Measurements from ENCODE around the gene APBB2.
"Not testable (repeated sequence)": the region's sequence is repeated elsewhere in the genome, so short reads cannot be mapped to it uniquely, and the experiment has no call there.

APBB2 gene

DNA sequence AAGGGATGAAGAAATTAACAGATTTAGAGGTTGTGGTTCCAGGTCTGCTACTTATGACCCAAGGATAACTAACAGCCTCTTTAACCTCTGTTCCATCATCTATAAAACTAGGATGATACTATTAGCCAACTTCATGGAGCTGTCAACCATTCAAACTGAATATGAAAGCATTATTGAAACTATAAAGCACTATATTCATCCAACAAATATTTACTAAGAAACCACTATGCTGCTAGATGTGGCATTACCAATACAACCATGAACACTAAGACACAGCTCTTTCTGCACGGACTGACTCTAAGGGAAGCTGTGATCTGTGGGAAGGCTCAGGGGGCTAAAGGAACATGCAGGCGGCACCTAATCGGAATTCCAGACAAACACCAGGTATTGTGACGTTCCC is 66.0 kb downstream of the APBB2 start:
- TF ChIP-seq, protein P1, sequence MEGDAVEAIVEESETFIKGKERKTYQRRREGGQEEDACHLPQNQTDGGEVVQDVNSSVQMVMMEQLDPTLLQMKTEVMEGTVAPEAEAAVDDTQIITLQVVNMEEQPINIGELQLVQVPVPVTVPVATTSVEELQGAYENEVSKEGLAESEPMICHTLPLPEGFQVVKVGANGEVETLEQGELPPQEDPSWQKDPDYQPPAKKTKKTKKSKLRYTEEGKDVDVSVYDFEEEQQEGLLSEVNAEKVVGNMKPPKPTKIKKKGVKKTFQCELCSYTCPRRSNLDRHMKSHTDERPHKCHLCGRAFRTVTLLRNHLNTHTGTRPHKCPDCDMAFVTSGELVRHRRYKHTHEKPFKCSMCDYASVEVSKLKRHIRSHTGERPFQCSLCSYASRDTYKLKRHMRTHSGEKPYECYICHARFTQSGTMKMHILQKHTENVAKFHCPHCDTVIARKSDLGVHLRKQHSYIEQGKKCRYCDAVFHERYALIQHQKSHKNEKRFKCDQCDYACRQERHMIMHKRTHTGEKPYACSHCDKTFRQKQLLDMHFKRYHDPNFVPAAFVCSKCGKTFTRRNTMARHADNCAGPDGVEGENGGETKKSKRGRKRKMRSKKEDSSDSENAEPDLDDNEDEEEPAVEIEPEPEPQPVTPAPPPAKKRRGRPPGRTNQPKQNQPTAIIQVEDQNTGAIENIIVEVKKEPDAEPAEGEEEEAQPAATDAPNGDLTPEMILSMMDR (IDR thresholded peaks at IDR 0.05; ENCODE audit: extremely low read depth, missing control alignments), result no peak
- DNase-seq (ENCODE audit: low spot score), result no peak

DNA sequence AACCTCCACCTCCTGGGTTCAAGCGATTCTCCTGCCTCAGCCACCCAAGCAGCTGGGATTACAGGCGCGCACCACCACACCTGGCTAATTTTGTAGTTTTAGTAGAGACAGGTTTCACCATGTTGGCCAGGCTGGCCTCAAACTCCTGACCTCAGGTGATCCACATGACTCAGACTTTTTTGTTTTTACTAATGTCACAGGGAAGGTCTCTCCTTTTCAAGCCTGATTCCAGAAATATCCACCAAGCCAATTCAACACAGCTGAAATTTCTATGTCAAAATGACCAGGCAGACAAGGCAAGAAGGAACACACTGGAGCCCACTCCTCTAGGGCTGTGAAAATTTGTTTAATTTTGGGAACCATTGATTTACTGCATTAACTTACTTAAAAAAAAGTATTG is 66.8 kb downstream of the APBB2 start:
- DNase-seq (ENCODE audit: low spot score), result not testable (repeated sequence)

DNA sequence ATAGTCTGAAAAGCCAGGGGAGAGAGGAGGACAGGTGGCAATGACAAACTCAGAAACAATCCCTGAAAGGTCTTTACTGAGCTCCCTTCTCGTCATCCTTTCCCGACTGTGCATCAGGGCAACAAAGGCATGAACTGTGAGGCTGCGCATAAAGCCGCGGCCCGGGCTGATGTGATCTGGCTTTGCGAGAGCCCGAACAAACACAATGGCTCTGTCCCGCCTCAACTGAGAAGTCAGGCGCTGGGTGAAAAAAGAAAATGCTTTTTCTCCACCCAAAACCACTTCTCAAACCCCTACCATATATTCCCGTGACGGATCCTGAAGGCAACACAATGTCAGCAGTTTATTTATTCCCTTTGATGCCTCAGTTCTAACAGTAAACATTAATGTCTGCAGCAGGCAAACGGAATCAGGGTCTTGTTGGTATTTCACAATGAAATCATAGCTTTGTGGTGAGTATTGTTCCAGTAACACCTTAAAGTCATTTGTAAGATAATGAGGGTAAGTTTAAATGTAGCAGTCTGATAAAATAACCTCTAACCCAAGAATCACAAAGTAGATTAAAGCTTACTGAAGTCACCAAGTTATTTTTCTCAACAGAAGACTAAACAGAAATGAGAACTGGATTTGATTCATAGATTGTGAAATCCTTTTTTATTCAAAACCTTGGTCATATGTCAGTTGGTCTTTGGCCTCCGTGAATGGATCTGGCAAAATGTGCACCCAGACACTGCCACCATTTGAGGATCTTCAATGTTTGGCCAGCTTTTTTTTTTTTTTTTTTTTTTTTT is 67.4 kb downstream of the APBB2 start:
- TF ChIP-seq, protein P1 (IDR thresholded peaks at IDR 0.05; ENCODE audit: extremely low read depth, missing control alignments), result no peak
- DNase-seq (ENCODE audit: low spot score), result no peak

DNA sequence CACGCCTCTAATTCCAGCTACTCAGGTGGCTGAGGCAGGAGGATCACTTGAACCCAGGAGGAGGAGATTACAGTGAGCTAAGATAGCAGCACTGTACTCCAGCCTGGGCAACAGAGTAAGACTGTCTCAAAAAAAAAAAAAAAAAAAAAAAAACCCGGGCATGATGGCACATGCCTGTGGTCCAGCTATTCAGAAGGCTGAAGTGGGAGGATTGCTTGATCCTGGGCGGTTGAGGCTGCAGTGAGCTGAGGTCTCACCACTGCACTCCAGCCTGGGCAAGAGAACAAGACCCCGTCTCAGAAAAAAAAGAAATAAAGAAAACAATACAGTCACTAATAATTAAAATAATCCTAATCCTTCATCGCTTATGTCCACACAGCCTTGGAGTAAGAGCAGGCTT is 68.1 kb downstream of the APBB2 start:
- DNase-seq (ENCODE audit: low spot score), result no peak

GRCh38 chr4:41145571-41146078 is 68.7 kb downstream of the APBB2 start:
- TF ChIP-seq, protein P1 (IDR thresholded peaks at IDR 0.05; ENCODE audit: extremely low read depth, missing control alignments), result no peak
- DNase-seq (ENCODE audit: low spot score), result no peak

More for the DNA sequence above, 68.1 kb downstream of the APBB2 start:
- TF ChIP-seq, protein P1 (IDR thresholded peaks at IDR 0.05; ENCODE audit: extremely low read depth, missing control alignments), result no peak

- TF ChIP-seq, protein P1 (IDR thresholded peaks at IDR 0.05; ENCODE audit: extremely low read depth, missing control alignments), result no peak
- DNase-seq (ENCODE audit: low spot score), result no peak
Observed at GRCh38 chr4:41144812-41145211, 69.5 kb downstream of the APBB2 start.

- TF ChIP-seq, protein P1 (IDR thresholded peaks at IDR 0.05; ENCODE audit: extremely low read depth, missing control alignments), result no peak
- no peak for DNase-seq (ENCODE audit: low spot score)
Observed at GRCh38 chr4:41144040-41144379, 70.3 kb downstream of the APBB2 start.

Data from GM20000 (cell line).